ENCODE data around the gene ELF2. TPM values are rescaled to one million over a fixed set of nuclear protein-coding genes. Genes with fewer than 3 reads are reported as not detected.
"Not testable (repeated sequence)": the region's sequence is repeated elsewhere in the genome, so short reads cannot be mapped to it uniquely, and the experiment has no call there.

The ELF2 gene
- total RNA-seq, 4 donors from 2014 or later = 39.0 to 89.5 (median 48.7) TPM

GRCh38 chr4:139082750-139083606 lies 94.0 kb downstream of the ELF2 start:
- no peak for TF ChIP-seq CTCF (IDR thresholded peaks at IDR 0.05)
- DNase-seq (ENCODE audit: low spot score) (peak; percentile 81), ATAC-seq (ENCODE audit: low FRiP score) (peak; percentile 92)

DNA sequence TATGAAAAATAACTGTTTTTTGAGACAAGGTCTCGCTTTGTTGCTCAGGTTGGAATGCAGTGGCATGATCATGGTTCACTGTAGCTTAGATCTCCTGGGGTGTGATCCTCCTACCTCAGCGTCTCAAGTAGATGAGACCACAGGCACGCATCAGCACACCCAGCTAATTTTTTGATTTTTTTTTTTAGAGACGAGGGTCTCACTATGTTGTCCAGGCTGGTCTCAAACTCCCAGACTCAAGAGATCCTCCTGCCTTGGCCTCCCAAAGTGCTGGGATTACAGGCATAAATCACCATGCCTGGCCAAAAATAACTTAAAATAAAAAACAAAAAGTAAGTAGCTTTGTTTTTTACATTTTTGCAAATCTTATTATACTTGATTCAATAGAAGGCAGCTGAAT lies 98.1 kb downstream of the ELF2 start:
- DNase-seq (ENCODE audit: low spot score) (no peak), ATAC-seq (ENCODE audit: low FRiP score) (no peak)
- no peak for TF ChIP-seq CTCF (IDR thresholded peaks at IDR 0.05)

DNA sequence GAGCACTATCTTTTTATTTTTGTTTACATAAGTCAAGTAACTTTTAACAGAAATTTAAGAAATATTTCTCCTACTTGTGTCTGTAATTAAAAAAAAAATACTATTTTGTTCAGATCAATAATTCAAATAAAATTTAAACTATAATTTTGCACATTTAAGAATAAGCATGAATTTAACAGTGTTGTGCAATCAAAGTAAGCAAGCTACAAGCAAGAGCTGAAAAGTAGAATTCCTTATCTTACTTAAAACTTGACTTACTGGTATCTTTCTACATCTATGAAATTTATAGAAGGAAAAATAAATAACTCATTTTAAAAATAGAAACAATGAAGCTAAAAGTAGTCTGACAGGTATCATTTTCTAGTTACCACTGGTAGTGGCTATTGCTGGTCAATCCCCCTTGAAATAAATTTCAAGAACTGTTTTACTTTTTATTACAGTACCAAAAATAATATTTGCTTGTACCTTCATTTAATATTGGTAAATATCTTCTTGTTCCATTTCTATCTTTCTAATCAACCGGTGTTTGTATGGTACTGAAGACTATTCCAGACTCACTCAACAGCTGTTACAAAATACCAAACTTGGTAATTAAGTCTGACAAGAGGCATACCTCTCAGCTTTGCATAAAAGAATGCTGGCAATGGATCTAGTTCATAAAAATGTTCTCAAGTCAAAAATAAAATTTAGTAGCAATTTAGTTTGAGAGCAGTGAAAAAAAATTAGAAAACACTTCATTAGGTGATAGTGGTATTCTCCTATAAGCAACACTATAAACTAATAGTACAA lies 99.3 kb downstream of the ELF2 start:
- no peak for TF ChIP-seq CTCF (IDR thresholded peaks at IDR 0.05)
- ATAC-seq (ENCODE audit: low FRiP score) (no peak), DNase-seq (ENCODE audit: low spot score) (no peak)

- ATAC-seq (ENCODE audit: low FRiP score) = no peak
- TF ChIP-seq CTCF (IDR thresholded peaks at IDR 0.05) = no peak
- no peak for DNase-seq (ENCODE audit: low spot score)
Measured at GRCh38 chr4:139076016-139076744, 100.8 kb downstream of the ELF2 start.

GRCh38 chr4:139060591-139060990 lies 116.4 kb downstream of the ELF2 start:
- ATAC-seq (ENCODE audit: low FRiP score) (no peak), DNase-seq (ENCODE audit: low spot score) (no peak)
- TF ChIP-seq CTCF (IDR thresholded peaks at IDR 0.05) = no peak

GRCh38 chr4:139059026-139059425 lies 118.0 kb downstream of the ELF2 start:
- ATAC-seq (ENCODE audit: low FRiP score); DNase-seq (ENCODE audit: low spot score): not testable (repeated sequence)

All from omental fat pad (tissue), 4 donors.